HCT116 (cell line): ENCODE data around the gene BEND6.

ENCODE experiments used
- CBX3 ChIP-seq: IDR thresholded peaks from 2 replicates; pipeline ENCODE4 v1.6.1; 2012; ENCODE audit warnings: low read depth
- EGR1 ChIP-seq: IDR thresholded peaks from 2 replicates; pipeline ENCODE4 v1.6.1; 2012; ENCODE audit warnings: low read depth
- EZH2 ChIP-seq: fragments of 200-600 bp; sonication (generic); IDR thresholded peaks from 2 replicates; pipeline ENCODE4 v1.6.1; 2017; ENCODE audit warnings: antibody characterized with exemption, mixed run types
- EZH2phosphoT487 ChIP-seq: fragments of 200-600 bp; IDR thresholded peaks from 2 replicates; pipeline ENCODE4 v1.6.1; 2018; ENCODE audit warnings: antibody characterized with exemption, borderline replicate concordance
- POLR2A ChIP-seq: IDR thresholded peaks from 2 replicates; pipeline ENCODE4 v1.7.0; 2011; ENCODE audit warnings: borderline replicate concordance; ENCODE audit not compliant: insufficient read depth, insufficient read length; ENCODE audit errors: extremely low read depth
- POLR2AphosphoS5 ChIP-seq: IDR thresholded peaks from 2 replicates; pipeline ENCODE4 v1.6.1; 2011; ENCODE audit warnings: mild to moderate bottlenecking, low read depth, low read length, moderate library complexity
- TCF7L2 ChIP-seq: IDR thresholded peaks from 2 replicates; pipeline ENCODE4 v1.7.0; 2011; ENCODE audit warnings: borderline replicate concordance, inconsistent platforms; ENCODE audit not compliant: insufficient read depth, insufficient read length; ENCODE audit errors: extremely low read depth
- YY1 ChIP-seq: IDR thresholded peaks from 2 replicates; pipeline ENCODE4 v1.6.1; 2011; ENCODE audit warnings: low read length, low read depth, moderate library complexity, mild to moderate bottlenecking; ENCODE audit not compliant: insufficient replicate concordance; ENCODE audit errors: extremely low read depth
- TF ChIP-seq, protein P1 (sequence below), 3 experiments: fragments of 200-600 bp in 1 of 3; sonication (generic) in 1 of 3; IDR thresholded peaks in 2 of 3; conservative IDR thresholded peaks in 1 of 3; 2 replicates each; pipeline ENCODE4 v1.5.1; 2012 to 2017; ENCODE audit warnings: low read depth in 2 of 3, low read length in 2 of 3, antibody characterized with exemption in 1 of 3, borderline replicate concordance in 1 of 3, control low read depth in 1 of 3, mild to moderate bottlenecking in 1 of 3, mixed read lengths in 1 of 3, mixed run types in 1 of 3, moderate library complexity in 1 of 3; ENCODE audit not compliant: insufficient read depth in 1 of 3

DNA sequence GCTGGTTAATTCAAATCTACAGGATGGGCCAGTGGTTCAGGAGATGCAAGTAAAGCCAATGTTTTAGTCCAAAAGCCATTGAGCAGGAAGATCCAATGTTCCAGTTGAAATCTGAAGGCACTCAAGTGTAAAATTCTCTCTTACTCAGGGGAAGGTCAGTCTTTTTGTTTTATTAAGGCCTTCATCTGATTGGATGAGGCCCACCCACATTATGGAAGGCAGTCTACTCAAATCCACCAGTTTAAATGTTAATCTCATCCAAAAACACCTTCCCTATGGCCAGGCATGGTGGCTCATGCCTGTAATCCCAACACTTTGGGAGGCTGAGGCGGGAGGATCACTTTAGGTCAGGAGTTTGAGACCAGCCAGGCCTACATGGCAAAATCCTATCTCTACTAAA, 31.3 kb upstream of the BEND6 start:
- TF ChIP-seq YY1, result no peak
- TF ChIP-seq EZH2phosphoT487, result no peak
- TF ChIP-seq, protein P1, sequence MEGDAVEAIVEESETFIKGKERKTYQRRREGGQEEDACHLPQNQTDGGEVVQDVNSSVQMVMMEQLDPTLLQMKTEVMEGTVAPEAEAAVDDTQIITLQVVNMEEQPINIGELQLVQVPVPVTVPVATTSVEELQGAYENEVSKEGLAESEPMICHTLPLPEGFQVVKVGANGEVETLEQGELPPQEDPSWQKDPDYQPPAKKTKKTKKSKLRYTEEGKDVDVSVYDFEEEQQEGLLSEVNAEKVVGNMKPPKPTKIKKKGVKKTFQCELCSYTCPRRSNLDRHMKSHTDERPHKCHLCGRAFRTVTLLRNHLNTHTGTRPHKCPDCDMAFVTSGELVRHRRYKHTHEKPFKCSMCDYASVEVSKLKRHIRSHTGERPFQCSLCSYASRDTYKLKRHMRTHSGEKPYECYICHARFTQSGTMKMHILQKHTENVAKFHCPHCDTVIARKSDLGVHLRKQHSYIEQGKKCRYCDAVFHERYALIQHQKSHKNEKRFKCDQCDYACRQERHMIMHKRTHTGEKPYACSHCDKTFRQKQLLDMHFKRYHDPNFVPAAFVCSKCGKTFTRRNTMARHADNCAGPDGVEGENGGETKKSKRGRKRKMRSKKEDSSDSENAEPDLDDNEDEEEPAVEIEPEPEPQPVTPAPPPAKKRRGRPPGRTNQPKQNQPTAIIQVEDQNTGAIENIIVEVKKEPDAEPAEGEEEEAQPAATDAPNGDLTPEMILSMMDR (IDR thresholded peaks at IDR 0.05 in 2 of 3, conservative IDR thresholded peaks at IDR 0.05 in 1 of 3; ENCODE audit: borderline replicate concordance in 1 of 3, insufficient read depth in 1 of 3, low read depth in 2 of 3, low read length in 2 of 3), result no peak
- no peak for TF ChIP-seq POLR2A
- no peak for TF ChIP-seq TCF7L2
- TF ChIP-seq CBX3, result no peak
- TF ChIP-seq EZH2, result no peak
- TF ChIP-seq POLR2AphosphoS5, result no peak
- no peak for TF ChIP-seq EGR1
